UCSD-AML1 (cell line): ENCODE measurements around the gene PRKN.

ENCODE experiments used
- DNase-seq: peaks from one replicate; lab custom pipeline; 2025; ENCODE audit not compliant: unreplicated experiment; lab: John Stamatoyannopoulos, UW

The PRKN gene

DNA sequence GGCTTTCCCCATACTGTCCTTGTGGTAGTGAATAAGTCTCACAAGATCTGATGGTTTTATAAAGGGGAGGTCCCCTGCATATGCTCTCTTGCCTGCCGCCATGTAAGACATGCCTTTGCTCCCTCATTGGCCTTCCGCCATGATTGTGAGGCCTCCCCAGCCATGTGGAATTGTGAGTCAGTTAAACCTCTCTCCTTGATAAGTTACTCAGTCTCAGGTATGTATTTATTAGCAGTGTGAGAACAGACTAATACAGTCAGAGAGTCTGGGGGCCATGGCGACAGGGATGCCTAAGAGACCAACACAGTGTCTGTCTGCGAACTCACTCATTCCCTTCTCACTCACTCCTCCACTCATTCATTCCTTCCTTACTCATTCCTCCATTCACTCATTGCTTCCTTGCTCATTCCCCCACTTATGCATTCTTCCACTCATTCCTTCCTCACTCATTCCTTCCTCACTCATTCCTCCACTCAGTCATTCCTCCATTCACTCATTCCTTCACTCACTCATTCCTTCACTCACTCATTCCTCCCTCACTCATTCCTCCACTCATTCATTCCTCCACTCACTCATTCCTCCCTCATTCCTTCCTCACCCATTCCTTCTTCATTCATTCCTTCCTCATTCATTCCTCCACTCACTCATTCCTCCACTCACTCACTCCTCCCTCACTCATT, 1316.2 kb downstream of the PRKN start:
- DNase-seq: no peak

DNA sequence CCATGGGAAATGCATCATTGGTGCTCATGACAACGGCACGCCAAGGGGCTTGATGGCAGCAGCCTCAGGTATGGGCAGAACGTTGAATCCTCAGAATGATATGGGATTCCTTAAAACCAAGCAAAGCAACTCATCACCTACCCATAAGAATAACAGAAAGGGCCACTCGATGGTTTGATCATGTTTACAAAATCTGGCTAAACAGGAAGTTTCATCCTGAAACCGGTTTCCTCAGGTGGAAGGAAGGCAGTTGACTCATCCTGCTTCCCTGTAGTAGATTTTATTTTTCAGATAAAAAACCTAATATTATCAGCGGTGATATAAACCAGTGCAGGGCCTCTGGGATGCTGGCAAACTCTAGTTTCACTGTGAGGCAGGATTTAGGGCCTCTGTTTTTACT, 1316.8 kb downstream of the PRKN start:
- no peak for DNase-seq

DNA sequence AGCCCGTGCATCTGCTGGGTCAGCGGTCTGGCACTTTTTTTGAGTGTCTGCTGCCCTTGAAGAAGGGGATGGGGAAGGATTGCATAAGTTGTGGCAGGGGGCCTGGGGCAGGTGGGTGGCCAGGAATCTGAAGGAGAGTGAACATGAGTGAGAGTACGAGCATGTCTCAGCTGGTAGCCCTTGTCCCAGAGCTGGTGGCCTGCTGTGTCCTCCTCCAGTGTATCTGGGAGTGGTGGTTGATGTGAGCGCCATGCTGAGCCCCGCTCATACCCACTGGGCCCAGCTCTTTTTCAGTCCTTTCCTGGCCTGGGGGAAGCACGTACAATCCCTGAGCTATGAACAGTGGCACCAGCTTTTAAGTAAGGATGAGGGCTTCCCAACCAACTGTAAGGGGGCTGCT, 1317.5 kb downstream of the PRKN start:
- no peak for DNase-seq

GRCh38 chr6:161409353-161409752, 1318.2 kb downstream of the PRKN start:
- DNase-seq: no peak

- DNase-seq: no peak
These were observed 1319.5 kb downstream of the PRKN start for GRCh38 chr6:161408041-161408440.

GRCh38 chr6:161407581-161407980, 1320.0 kb downstream of the PRKN start:
- DNase-seq: no peak

- DNase-seq: no peak
These were observed 1320.5 kb downstream of the PRKN start for GRCh38 chr6:161407115-161407514.

GRCh38 chr6:161406646-161407045, 1320.9 kb downstream of the PRKN start:
- no peak for DNase-seq

DNA sequence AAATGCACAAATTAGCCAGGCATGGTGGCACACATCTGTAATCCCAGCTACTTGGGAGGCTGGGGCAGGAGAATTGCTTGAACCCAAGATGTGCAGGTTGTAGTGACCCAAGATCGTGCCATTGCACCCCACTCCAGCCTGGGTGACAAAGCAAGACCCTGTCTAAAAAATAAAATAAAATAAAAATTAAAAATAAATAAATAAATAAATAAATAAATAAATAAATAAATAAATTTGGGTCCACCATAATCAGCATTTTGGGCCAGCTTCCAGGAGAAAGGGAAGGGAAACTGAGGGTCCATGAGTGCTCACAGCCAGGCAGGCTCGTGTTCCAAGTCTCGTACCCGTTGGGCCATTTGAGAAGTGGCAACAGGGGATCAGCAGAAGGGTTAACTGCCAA, 1322.1 kb downstream of the PRKN start:
- DNase-seq: no peak

DNA sequence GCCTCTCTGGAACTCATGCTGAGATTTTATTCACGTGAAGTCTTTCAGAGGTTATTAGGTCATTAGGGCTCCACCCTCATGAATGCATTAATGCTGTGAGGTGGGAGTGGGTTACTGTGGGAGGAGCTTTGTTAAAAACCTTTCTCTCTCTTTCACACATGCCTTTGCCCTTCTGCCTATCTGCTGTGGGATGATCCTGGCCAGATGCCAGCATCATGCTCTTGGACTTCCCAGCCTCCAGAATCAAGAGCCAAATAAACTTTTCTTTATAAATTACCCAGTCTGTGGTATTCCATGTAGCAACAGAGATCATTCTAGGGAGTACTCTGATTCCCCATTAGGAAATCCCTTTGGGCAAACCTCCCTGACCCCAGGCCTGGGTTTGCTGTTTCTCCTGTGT, 1323.8 kb downstream of the PRKN start:
- DNase-seq: no peak

- no peak for DNase-seq
These were observed 1325.8 kb downstream of the PRKN start for GRCh38 chr6:161401587-161402309.

- no peak for DNase-seq
These were observed 1326.9 kb downstream of the PRKN start for GRCh38 chr6:161400671-161401070.

GRCh38 chr6:161396539-161396938, 1331.0 kb downstream of the PRKN start:
- no peak for DNase-seq

- DNase-seq: no peak
These were observed 1331.8 kb downstream of the PRKN start for GRCh38 chr6:161395716-161396231.

GRCh38 chr6:161394437-161394836, 1333.1 kb downstream of the PRKN start:
- DNase-seq: no peak

DNA sequence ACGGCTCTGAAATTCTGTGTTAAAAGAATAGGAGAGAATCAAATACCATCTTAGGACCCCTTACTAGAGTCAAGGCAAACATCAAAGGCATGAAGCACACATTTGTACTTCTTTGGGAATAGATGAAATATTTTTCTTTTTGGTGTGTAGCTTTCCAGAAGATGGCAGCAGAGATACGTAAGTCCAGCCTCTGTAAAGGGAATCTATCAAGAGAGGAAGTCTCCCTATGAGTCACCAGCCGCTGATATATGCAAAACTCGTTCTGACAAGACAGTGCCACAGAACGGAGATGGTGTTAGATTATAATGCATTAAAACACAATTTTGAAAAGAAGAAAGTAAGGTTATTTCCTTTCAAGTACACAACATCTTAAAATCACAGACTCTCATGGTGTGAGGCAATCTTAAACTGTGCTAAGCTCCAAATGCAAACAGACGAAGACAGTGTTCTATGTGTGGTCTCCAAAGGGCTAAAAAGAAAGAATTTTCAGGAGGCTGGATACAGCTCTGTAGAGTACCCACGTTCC, 1333.7 kb downstream of the PRKN start:
- DNase-seq: no peak

DNA sequence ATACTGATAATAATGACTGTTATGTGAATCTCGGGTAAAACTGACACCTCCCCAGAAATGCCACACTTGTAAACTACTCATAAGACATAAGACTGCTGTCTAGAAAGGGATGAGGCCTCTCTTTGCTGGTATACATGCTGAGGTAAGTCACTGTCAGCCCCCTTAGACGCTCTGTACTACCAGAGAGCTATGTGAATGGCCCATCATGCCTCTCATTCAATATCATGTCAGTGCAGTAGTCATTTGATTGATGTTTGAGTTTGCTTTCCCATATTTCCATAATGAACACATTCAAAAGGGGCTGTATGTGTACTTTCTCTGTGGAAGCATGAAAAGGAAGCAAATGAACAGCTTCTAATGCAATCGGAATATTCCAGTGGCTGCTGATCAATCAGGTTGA, 1334.3 kb downstream of the PRKN start:
- DNase-seq: no peak

DNA sequence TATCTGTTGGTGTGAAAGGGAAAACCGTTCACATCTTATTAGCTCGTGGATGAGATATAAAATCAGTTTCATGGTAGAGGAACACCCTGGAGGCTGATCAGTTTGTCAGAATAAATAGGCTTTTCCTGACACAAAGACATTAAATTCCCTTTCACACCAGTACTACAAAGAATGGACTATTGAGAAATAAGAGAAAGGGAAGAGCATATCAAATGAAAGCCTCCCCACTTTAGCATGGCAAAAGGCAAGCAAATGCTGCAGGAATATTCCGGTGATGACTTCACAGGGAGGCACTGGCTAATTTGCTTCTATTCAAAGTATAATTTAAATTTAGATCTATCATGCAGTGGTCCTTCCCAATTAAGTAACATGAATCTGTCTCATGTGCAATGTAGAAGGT, 1337.8 kb downstream of the PRKN start:
- no peak for DNase-seq

DNA sequence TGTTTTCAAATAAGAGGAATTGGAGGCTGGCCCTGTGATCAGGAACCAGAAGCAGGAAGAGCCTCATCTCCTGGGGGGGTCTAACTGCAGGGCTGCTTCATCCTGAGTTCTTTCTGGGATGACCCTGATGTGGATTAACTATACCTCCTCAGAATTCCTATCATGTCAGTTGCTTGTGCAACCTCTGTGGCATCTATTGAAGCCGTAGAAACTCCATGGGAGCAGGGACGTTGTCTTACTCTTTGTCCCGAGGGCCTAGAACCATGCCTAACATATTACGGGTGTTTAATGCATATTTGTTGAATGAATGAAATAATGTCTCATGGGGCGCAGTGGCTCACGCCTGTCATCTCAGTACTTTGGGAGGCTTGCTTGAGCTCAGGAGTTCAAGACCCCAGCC, 1343.6 kb downstream of the PRKN start:
- no peak for DNase-seq

- DNase-seq: no peak
These were observed 1347.6 kb downstream of the PRKN start for GRCh38 chr6:161379834-161380582.

DNA sequence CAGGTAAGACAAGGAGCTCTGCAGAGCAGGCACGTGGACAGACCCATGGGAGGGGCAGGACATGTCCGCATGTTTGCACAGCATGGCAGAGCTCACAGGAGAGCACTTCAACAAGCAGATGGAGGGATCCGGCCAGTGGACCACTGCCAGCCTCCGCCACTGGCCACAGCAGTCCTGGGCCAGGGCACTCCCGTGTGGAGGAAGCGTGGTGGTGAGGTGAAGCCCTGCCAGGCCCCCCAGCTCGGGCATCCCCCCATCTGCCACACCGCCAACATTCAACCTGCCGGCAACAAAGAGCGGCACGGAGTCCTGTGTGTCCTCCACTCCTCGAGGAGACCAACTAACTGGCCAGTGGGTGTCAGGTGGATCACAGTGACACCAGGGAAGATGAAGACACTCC, 1349.5 kb downstream of the PRKN start:
- no peak for DNase-seq

DNA sequence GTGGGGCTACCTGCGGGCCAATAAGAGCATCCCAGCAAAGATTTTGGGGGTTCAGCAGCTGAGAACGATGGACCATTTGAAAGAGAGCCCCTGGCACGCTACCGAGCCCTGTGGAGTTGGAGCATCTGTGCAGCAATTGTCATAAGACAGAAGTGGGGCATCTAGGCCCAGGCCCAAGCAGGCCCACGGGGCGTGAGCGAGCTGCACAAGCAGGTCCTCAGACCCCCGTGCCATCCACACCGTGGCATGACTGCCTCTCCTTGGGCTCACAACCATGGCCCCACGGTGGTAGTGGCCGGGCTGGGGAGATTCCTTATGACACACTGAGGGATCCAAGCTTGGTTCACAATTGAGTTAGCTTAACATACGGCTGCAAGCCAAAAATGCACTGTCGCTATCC, 1350.5 kb downstream of the PRKN start:
- no peak for DNase-seq
